Measurements from ENCODE around the gene PPM1L.

The PPM1L gene

DNA sequence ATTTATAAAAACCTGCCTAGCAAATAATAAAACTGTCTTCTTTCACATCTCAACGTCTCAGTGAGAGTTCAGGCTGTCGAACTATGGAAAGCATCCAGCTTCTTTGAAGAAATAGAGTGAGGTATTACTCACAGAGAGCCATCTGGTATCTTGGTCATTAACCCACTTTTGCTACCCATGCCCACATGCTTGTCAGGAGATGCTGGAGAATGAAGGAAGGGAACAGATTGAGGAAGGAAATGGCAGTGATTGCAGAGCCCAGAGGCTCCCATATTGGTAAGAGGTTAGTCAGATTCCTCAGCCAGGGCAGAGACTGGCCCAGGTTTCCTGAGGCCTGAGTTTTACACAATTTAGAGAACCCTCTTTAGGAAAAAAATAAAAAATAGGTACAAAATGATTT, 230.0 kb downstream of the PPM1L start:
- H3K27me3 ChIP-seq (ENCODE audit: insufficient read depth, low read length, poor library complexity) = no peaks in the 10 kb centered on the region
- H3K79me2 ChIP-seq (ENCODE audit: insufficient read depth, low read length) = no peaks in the 10 kb centered on the region
- H4K20me1 ChIP-seq (ENCODE audit: insufficient read depth, low read length) = no peaks in the 10 kb centered on the region
- no peak overlapping the region for H3K4me2 ChIP-seq (ENCODE audit: insufficient read depth, low read length)
- H3K36me3 ChIP-seq (ENCODE audit: insufficient read depth, low read length) = no peaks in the 10 kb centered on the region
- no peak for TF ChIP-seq EZH2 (IDR thresholded peaks at IDR 0.05; ENCODE audit: borderline replicate concordance, low read depth, low read length, severe bottlenecking)
- TF ChIP-seq CTCF (IDR thresholded peaks at IDR 0.05; ENCODE audit: borderline replicate concordance, extremely low read depth, low read length, poor library complexity, severe bottlenecking) = no peak
- no peak overlapping the region for H3K9ac ChIP-seq (ENCODE audit: low read depth, low read length)
- no peak overlapping the region for H3K4me3 ChIP-seq (ENCODE audit: low read depth in 1 of 2, low read length in 2 of 2)
- no peak overlapping the region for H3K27ac ChIP-seq (ENCODE audit: low read length)
- ATAC-seq (ENCODE audit: insufficient read depth, low read depth) (no peak), DNase-seq (no peak)
- H3K9me3 ChIP-seq (ENCODE audit: insufficient read depth, low read length, severe bottlenecking) = peaks cover 4% of the 10 kb centered on the region
- peaks cover 5% of the 10 kb centered on the region for H3K4me1 ChIP-seq (ENCODE audit: insufficient read depth, low read length)
- no peak overlapping the region for H2AFZ ChIP-seq (ENCODE audit: low read depth, low read length)

DNA sequence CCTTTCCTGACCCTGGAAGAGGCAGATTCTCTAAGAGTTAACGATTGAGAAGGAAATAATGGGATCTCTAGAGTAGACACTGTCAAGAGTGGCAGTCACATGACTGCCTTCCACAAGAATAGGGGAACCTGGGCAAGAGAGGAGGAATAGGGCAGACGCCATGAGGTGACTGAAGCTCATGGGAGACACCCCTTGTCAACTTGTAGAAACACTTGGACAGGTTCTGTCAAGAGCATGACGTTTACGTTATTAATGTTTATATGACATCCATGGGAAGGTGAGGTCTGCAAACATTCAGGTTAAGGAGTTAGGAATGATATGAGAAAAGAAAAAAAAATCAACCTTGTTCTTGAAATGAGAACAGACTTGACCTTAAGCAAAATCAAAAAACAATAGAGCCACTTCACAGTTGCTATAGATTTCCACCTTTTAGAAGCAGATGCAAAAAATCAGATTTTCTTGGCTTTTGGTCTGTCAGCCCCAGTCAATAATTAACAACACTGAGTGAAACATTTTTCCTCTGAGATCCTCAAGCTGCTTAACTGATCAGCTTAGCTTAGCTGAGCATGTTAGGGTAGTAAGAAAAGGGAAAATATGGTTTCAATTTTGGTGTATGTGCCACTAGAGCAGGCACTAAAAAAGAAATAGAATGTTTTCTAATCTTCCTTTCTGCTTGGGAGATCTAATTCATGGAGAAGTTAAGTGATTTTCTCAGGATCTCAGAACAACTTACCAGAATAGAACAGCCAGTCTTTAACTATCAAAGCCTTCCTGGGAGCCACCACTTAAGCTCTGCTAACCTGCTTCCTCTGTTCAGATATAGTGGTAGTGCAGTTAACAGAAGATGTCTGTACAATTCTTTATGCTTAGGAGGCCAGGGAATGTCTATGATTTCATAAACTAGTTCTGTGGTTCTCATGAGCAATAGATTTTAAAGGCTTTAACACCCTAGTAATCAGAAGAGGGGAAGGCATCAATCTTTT, 232.2 kb downstream of the PPM1L start:
- Histone ChIP-seq H4K20me1 (ENCODE audit: insufficient read depth, low read length) (no peaks in the 10 kb centered on the region), H3K36me3 (ENCODE audit: insufficient read depth, low read length) (no peaks in the 10 kb centered on the region), H3K4me1 (ENCODE audit: insufficient read depth, low read length) (no peaks in the 10 kb centered on the region), H3K27ac (ENCODE audit: low read length) (no peak overlapping the region), H3K79me2 (ENCODE audit: insufficient read depth, low read length) (no peaks in the 10 kb centered on the region), H3K4me2 (ENCODE audit: insufficient read depth, low read length) (no peak overlapping the region), H3K27me3 (ENCODE audit: insufficient read depth, low read length, poor library complexity) (no peaks in the 10 kb centered on the region), H3K4me3 (ENCODE audit: low read depth in 1 of 2, low read length in 2 of 2) (no peak overlapping the region), H3K9me3 (ENCODE audit: insufficient read depth, low read length, severe bottlenecking) (peaks cover 4% of the 10 kb centered on the region), H3K9ac (ENCODE audit: low read depth, low read length) (no peak overlapping the region), H2AFZ (ENCODE audit: low read depth, low read length) (no peak overlapping the region)
- DNase-seq = no peak
- no peak for ATAC-seq (ENCODE audit: insufficient read depth, low read depth)
- TF ChIP-seq CTCF (IDR thresholded peaks at IDR 0.05; ENCODE audit: borderline replicate concordance, extremely low read depth, low read length, poor library complexity, severe bottlenecking) (no peak), EZH2 (IDR thresholded peaks at IDR 0.05; ENCODE audit: borderline replicate concordance, low read depth, low read length, severe bottlenecking) (no peak)

DNA sequence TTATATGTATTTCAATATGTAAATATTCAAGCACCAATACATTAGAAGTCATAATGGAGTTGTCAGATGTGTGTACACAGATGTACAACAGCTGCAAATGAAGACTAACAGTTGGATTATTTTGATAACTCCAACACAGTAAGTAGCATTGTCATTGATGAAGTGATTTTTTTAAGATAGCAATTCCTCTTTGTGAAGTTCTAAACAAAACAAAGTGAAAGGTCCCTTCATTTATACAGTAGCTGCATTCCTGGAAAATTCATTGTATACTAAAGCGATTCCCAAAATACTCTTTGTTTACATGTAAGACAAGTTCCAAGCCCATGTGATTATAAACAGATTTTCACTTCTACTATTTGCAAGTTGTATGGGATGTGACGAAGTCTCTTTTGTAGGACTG, 234.4 kb downstream of the PPM1L start:
- no peak overlapping the region for H2AFZ ChIP-seq (ENCODE audit: low read depth, low read length)
- H3K4me1 ChIP-seq (ENCODE audit: insufficient read depth, low read length) = no peaks in the 10 kb centered on the region
- no peaks in the 10 kb centered on the region for H3K36me3 ChIP-seq (ENCODE audit: insufficient read depth, low read length)
- DNase-seq (no peak), ATAC-seq (ENCODE audit: insufficient read depth, low read depth) (no peak)
- H3K4me2 ChIP-seq (ENCODE audit: insufficient read depth, low read length) = no peak overlapping the region
- no peak overlapping the region for H3K27ac ChIP-seq (ENCODE audit: low read length)
- H3K4me3 ChIP-seq (ENCODE audit: low read depth in 1 of 2, low read length in 2 of 2) = no peak overlapping the region
- H4K20me1 ChIP-seq (ENCODE audit: insufficient read depth, low read length) = no peaks in the 10 kb centered on the region
- H3K27me3 ChIP-seq (ENCODE audit: insufficient read depth, low read length, poor library complexity) = no peaks in the 10 kb centered on the region
- TF ChIP-seq EZH2 (IDR thresholded peaks at IDR 0.05; ENCODE audit: borderline replicate concordance, low read depth, low read length, severe bottlenecking) = no peak
- no peaks in the 10 kb centered on the region for H3K79me2 ChIP-seq (ENCODE audit: insufficient read depth, low read length)
- H3K9me3 ChIP-seq (ENCODE audit: insufficient read depth, low read length, severe bottlenecking) = no peaks in the 10 kb centered on the region
- no peak overlapping the region for H3K9ac ChIP-seq (ENCODE audit: low read depth, low read length)

GRCh38 chr3:160992712-160993111, 236.7 kb downstream of the PPM1L start:
- H3K9ac ChIP-seq (ENCODE audit: low read depth, low read length) = no peak overlapping the region
- no peak for ATAC-seq (ENCODE audit: insufficient read depth, low read depth)
- H3K4me2 ChIP-seq (ENCODE audit: insufficient read depth, low read length) = no peak overlapping the region
- H4K20me1 ChIP-seq (ENCODE audit: insufficient read depth, low read length) = no peaks in the 10 kb centered on the region
- no peak for DNase-seq
- no peaks in the 10 kb centered on the region for H3K4me1 ChIP-seq (ENCODE audit: insufficient read depth, low read length)
- no peaks in the 10 kb centered on the region for H3K79me2 ChIP-seq (ENCODE audit: insufficient read depth, low read length)
- no peaks in the 10 kb centered on the region for H3K36me3 ChIP-seq (ENCODE audit: insufficient read depth, low read length)
- H3K27me3 ChIP-seq (ENCODE audit: insufficient read depth, low read length, poor library complexity) = no peaks in the 10 kb centered on the region
- H3K4me3 ChIP-seq (ENCODE audit: low read depth in 1 of 2, low read length in 2 of 2) = no peak overlapping the region
- TF ChIP-seq EZH2 (IDR thresholded peaks at IDR 0.05; ENCODE audit: borderline replicate concordance, low read depth, low read length, severe bottlenecking) (no peak), CTCF (IDR thresholded peaks at IDR 0.05; ENCODE audit: borderline replicate concordance, extremely low read depth, low read length, poor library complexity, severe bottlenecking) (no peak)
- H3K27ac ChIP-seq (ENCODE audit: low read length) = no peak overlapping the region
- no peaks in the 10 kb centered on the region for H3K9me3 ChIP-seq (ENCODE audit: insufficient read depth, low read length, severe bottlenecking)
- no peak overlapping the region for H2AFZ ChIP-seq (ENCODE audit: low read depth, low read length)
